ENCODE measurements around the gene MAD1L1. TPM values are rescaled to one million over a fixed set of nuclear protein-coding genes. Genes with fewer than 3 reads are reported as not detected.

The MAD1L1 gene
- total and polyA plus RNA-seq, 10 donors, result 47.3 to 118 (median 68.2) TPM

- H3K27me3 ChIP-seq (replicated peaks in 1 of 7), result no peaks in the 10 kb centered on the region
- no peaks in the 10 kb centered on the region for H3K9me3 ChIP-seq
- peaks cover 0 to 6% (median 0%) of the 10 kb centered on the region in 6 donors for H3K4me1 ChIP-seq
- H3K36me3 ChIP-seq, result peaks cover 0 to 71% (median 23%) of the 10 kb centered on the region in 6 donors
- H3K27ac ChIP-seq, result no peak overlapping the region
- intact Hi-C loops (cut with DNase I; ENCODE audit: low total_unique reads), result no loop called here
- WGBS, 5 donors, result 84 to 97% (median 93%) methylated on average over 11 of the region's 11 CpGs
- H3K4me3 ChIP-seq, result no peak overlapping the region
- no peak for DNase-seq
- TF ChIP-seq POLR2AphosphoS5 (IDR thresholded peaks at IDR 0.05), result no peak
- no peak for TF ChIP-seq CTCF (IDR thresholded peaks at IDR 0.05 in 8 of 11, conservative IDR thresholded peaks at IDR 0.05 in 3 of 11)
- TF ChIP-seq POLR2A (IDR thresholded peaks at IDR 0.05), result no peak
These were observed 84.6 kb downstream of the MAD1L1 start for GRCh38 chr7:2148189-2148588.

GRCh38 chr7:2146676-2147472 is 85.9 kb downstream of the MAD1L1 start:
- TF ChIP-seq POLR2AphosphoS5 (IDR thresholded peaks at IDR 0.05), result no peak
- TF ChIP-seq POLR2A (IDR thresholded peaks at IDR 0.05), result no peak
- TF ChIP-seq CTCF (IDR thresholded peaks at IDR 0.05 in 8 of 11, conservative IDR thresholded peaks at IDR 0.05 in 3 of 11), result no peak
- WGBS, 5 donors, result 93 to 96% (median 94%) methylated on average over 23 to 35 of the region's 35 CpGs
- no peaks in the 10 kb centered on the region for H3K27me3 ChIP-seq (replicated peaks in 1 of 7)

GRCh38 chr7:2145835-2146580 is 86.7 kb downstream of the MAD1L1 start:
- Histone ChIP-seq H3K27me3 (replicated peaks in 1 of 7) (no peaks in the 10 kb centered on the region), H3K9me3 (no peaks in the 10 kb centered on the region), H3K36me3 (peaks cover 0 to 88% (median 26%) of the 10 kb centered on the region in 6 donors), H3K27ac (no peak overlapping the region), H3K4me1 (peaks cover 0 to 6% (median 0%) of the 10 kb centered on the region in 6 donors), H3K4me3 (no peak overlapping the region)
- DNase-seq, result no peak
- TF ChIP-seq POLR2A (IDR thresholded peaks at IDR 0.05), result no peak
- no peak for TF ChIP-seq POLR2AphosphoS5 (IDR thresholded peaks at IDR 0.05)
- no peak for TF ChIP-seq CTCF (IDR thresholded peaks at IDR 0.05 in 8 of 11, conservative IDR thresholded peaks at IDR 0.05 in 3 of 11)
- WGBS, 5 donors, result 88 to 97% (median 92%) methylated on average over 28 to 42 of the region's 42 CpGs
- intact Hi-C loops (cut with DNase I; ENCODE audit: low total_unique reads), result no loop called here

More at GRCh38 chr7:2146676-2147472, 85.9 kb downstream of the MAD1L1 start:
- no peak overlapping the region for H3K4me3 ChIP-seq
- no peak overlapping the region for H3K27ac ChIP-seq
- H3K4me1 ChIP-seq, result peaks cover 0 to 6% (median 0%) of the 10 kb centered on the region in 6 donors
- no peak for DNase-seq
- peaks cover 0 to 82% (median 26%) of the 10 kb centered on the region in 6 donors for H3K36me3 ChIP-seq
- H3K9me3 ChIP-seq, result no peaks in the 10 kb centered on the region
- intact Hi-C loops (cut with DNase I; ENCODE audit: low total_unique reads), result no loop called here

GRCh38 chr7:2144926-2145325 is 87.8 kb downstream of the MAD1L1 start:
- Histone ChIP-seq H3K36me3 (peaks cover 0 to 87% (median 26%) of the 10 kb centered on the region in 6 donors), H3K27ac (no peak overlapping the region), H3K4me3 (no peak overlapping the region), H3K27me3 (replicated peaks in 1 of 7) (no peaks in the 10 kb centered on the region), H3K9me3 (no peaks in the 10 kb centered on the region), H3K4me1 (no peaks in the 10 kb centered on the region)
- 95 to 100% (median 97%) methylated on average over 14 to 15 of the region's 15 CpGs for WGBS, 5 donors
- DNase-seq, result no peak
- intact Hi-C loops (cut with DNase I; ENCODE audit: low total_unique reads), result no loop called here
- TF ChIP-seq POLR2A (IDR thresholded peaks at IDR 0.05) (no peak), POLR2AphosphoS5 (IDR thresholded peaks at IDR 0.05) (peak in 1 of 3 donors; percentile 13)
